ENCODE data around the gene CGB7.

DNA sequence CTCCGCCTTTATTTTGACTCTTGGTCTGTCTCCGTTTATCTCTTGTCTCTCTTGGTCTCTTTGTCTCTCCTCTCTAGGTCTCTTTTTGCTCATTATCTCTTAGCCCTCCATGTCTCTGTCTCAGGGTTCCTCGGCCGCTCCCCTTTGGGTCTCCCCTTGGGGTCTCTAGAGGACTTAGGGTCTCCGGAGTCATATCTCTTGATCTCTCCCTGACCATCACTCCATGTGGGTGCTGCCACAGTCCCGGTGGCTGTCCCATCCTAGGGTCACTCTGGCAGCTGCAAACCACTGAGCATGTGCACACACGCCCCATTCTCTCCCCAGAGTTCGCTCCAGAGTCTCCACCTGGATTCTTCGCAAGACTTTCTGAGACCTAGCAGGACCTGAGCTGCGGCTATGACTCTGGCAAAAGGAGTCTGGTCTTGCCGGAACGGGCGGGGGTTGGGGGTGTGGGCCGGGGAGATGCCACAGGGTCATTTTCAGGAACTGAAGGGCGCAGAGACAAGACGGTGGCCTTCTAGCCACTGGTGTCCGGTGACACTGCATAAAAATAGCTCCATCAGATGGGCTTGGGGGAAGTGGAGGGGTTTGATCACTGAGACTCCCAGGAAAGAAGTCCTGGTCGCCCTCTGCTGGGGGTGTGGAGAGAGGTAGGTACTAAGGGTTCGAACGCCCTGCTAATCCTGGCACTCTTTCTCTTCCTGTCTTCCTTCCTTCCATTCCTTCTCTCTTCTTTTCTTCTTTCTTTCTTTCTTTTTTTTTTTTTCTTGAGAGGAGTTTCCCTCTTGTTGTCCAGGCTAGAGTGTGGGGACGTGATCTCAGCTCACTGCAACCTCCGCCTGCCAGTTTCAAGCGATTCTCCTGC is 16.2 kb upstream of the CGB7 start:
- TF ChIP-seq EP300 (IDR thresholded peaks at IDR 0.05) (no peak), CTCF (IDR thresholded peaks at IDR 0.05) (no peak), POLR2A (IDR thresholded peaks at IDR 0.05) (no peak), POLR2AphosphoS5 (IDR thresholded peaks at IDR 0.05) (no peak)

Data from upper lobe of left lung (tissue), 4 donors.